K562 (cell line): Measurements from ENCODE around the gene ZFP62. TPM values are rescaled to one million over a fixed set of nuclear protein-coding genes. Genes with fewer than 3 reads are reported as not detected.

Experiments used
- CCAR2 ChIP-seq: fragments of 200-400 bp; formaldehyde crosslinking; IDR thresholded peaks from 2 replicates; pipeline ENCODE4 v1.6.1; 2017; ENCODE audit warnings: mild to moderate bottlenecking, low read depth, low read length
- GATA2 ChIP-seq: sonication (generic); formaldehyde crosslinking; IDR thresholded peaks from 2 replicates; pipeline ENCODE4 v1.4.0; 2020; ENCODE audit warnings: mild to moderate bottlenecking, missing genetic modification reagents
- NFIC ChIP-seq: fragments of 450-650 bp; IDR thresholded peaks from 2 replicates; pipeline ENCODE4 v1.6.1; 2017; ENCODE audit warnings: mild to moderate bottlenecking, inconsistent platforms
- NONO ChIP-seq, 2 experiments: fragments of 200-400 bp in 1 of 2; fragments of 450-650 bp in 1 of 2; formaldehyde crosslinking in 1 of 2; IDR thresholded peaks; 2 replicates each; pipeline ENCODE4 v1.6.1; 2017; ENCODE audit warnings: low read depth in 2 of 2, mild to moderate bottlenecking in 2 of 2, moderate library complexity in 2 of 2, low read length in 1 of 2
- RBM17 ChIP-seq: fragments of 200-400 bp; formaldehyde crosslinking; IDR thresholded peaks from 2 replicates; pipeline ENCODE4 v1.6.1; 2017; ENCODE audit warnings: low read depth, mild to moderate bottlenecking, low read length, borderline replicate concordance
- SMC3 ChIP-seq: conservative IDR thresholded peaks from 2 replicates; pipeline ENCODE4 v1.6.1; 2011; ENCODE audit warnings: low read depth, low read length, improper control_type of control experiment; ENCODE audit not compliant: insufficient read depth
- ZBTB7A ChIP-seq: IDR thresholded peaks from 2 replicates; pipeline ENCODE4 v1.6.1; 2011; ENCODE audit warnings: low read depth, mild to moderate bottlenecking, low read length, moderate library complexity, borderline replicate concordance; ENCODE audit not compliant: control insufficient read depth
- polyA plus RNA-seq, 8 experiments: library from polyadenylated mRNA; depleted of rRNA in 4 of 8; stranded (reverse) in 5 of 8; unstranded in 3 of 8; fragments of >200 nt; fragmentation: Nextera tagmentation in 2 of 8; fragmentation: Illumina TruSeq in 1 of 8; extraction: Ambion mirVana in 2 of 8; extraction: Trizol in 1 of 8; gene quantifications; 2 replicates each; pipeline versions ENCODE4 v1.2.1 to v1.2.3, GENCODE V29; 2011 to 2014; ENCODE audit warnings: inconsistent platforms in 1 of 8, missing spikeins in 1 of 8
- total RNA-seq, 7 experiments: library from RNA; depleted of rRNA in 6 of 7; stranded (reverse); fragments of >200 nt in 6 of 7; fragmentation: Illumina TruSeq in 2 of 7; extraction: Trizol in 2 of 7; gene quantifications; 2 replicates each; pipeline versions ENCODE4 v1.2.1 to v1.2.3, GENCODE V29; 2011 to 2021; ENCODE audit warnings: low replicate concordance in 1 of 7
- TF ChIP-seq, protein P1 (sequence below): fragments of 450-650 bp; formaldehyde crosslinking; IDR thresholded peaks from 2 replicates; pipeline ENCODE4 v1.4.0; 2020; ENCODE audit warnings: mild to moderate bottlenecking, moderate library complexity
- TF ChIP-seq, protein P2 (sequence below), 2 experiments: fragments of 450-650 bp; conservative IDR thresholded peaks; 2 replicates each; pipeline ENCODE4 v1.6.1; 2017; ENCODE audit warnings: mild to moderate bottlenecking in 2 of 2, moderate library complexity in 2 of 2

The ZFP62 gene
- total and polyA plus RNA-seq, 9 of the 15 experiments (the other 6 are each of a cell fraction or from before 2014, with no cell fraction given), result 12.2 to 37.5 (median 25.0) TPM

DNA sequence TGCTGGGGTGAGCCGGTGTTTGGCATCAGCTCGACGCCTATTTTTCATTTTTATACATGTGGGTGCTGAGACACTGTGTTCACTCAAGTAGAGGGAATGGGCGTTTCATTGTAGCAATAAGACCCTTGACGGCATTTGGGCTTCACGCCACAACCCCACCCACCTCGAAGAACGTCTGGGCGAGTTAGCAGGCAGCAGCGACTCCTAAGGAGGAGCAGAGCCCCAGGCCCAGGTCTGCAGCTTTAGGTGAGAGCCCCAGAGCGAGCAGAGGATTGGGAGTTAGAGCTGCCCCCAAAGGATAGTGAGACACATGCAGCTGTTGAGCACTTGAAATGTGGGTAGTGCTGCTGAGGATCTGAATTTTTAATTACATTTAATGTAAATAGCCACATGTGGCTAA, 1.6 kb upstream of the ZFP62 start (continued):
- TF ChIP-seq CCAR2, result no peak
- TF ChIP-seq, protein P1, sequence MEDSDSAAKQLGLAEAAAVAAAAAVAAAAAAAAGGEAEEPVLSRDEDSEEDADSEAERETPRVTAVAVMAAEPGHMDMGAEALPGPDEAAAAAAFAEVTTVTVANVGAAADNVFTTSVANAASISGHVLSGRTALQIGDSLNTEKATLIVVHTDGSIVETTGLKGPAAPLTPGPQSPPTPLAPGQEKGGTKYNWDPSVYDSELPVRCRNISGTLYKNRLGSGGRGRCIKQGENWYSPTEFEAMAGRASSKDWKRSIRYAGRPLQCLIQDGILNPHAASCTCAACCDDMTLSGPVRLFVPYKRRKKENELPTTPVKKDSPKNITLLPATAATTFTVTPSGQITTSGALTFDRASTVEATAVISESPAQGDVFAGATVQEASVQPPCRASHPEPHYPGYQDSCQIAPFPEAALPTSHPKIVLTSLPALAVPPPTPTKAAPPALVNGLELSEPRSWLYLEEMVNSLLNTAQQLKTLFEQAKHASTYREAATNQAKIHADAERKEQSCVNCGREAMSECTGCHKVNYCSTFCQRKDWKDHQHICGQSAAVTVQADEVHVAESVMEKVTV (CRISPR knock-in tag), result no peak
- TF ChIP-seq NONO (IDR thresholded peaks at IDR 0.05; ENCODE audit: low read depth in 2 of 2, low read length in 1 of 2), result no peak
- TF ChIP-seq, protein P2, sequence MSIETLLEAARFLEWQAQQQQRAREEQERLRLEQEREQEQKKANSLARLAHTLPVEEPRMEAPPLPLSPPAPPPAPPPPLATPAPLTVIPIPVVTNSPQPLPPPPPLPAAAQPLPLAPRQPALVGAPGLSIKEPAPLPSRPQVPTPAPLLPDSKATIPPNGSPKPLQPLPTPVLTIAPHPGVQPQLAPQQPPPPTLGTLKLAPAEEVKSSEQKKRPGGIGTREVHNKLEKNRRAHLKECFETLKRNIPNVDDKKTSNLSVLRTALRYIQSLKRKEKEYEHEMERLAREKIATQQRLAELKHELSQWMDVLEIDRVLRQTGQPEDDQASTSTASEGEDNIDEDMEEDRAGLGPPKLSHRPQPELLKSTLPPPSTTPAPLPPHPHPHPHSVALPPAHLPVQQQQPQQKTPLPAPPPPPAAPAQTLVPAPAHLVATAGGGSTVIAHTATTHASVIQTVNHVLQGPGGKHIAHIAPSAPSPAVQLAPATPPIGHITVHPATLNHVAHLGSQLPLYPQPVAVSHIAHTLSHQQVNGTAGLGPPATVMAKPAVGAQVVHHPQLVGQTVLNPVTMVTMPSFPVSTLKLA (conservative IDR thresholded peaks at IDR 0.05), result no peak
- TF ChIP-seq GATA2 (CRISPR knock-in tag), result no peak
- TF ChIP-seq RBM17, result no peak
- no peak for TF ChIP-seq SMC3
- TF ChIP-seq NFIC, result peak; percentile 44
- peak; percentile 65; the same call in 1 of the 2 replicates for TF ChIP-seq ZBTB7A
